GM12875 (cell line): ENCODE data around the gene DCLRE1B.

Experiments used
- H3K4me3 ChIP-seq: one replicate; pipeline ENCODE4 v1.5.1; 2011; ENCODE audit warnings: low read depth, low read length, control low read depth
- TF ChIP-seq, protein P1 (sequence below): IDR thresholded peaks from 2 replicates; pipeline ENCODE4 v1.5.1; 2011; ENCODE audit warnings: low read depth, mild to moderate bottlenecking, control low read depth, inconsistent platforms, low read length, moderate library complexity, borderline replicate concordance; ENCODE audit not compliant: insufficient read depth

Gene DCLRE1B

DNA sequence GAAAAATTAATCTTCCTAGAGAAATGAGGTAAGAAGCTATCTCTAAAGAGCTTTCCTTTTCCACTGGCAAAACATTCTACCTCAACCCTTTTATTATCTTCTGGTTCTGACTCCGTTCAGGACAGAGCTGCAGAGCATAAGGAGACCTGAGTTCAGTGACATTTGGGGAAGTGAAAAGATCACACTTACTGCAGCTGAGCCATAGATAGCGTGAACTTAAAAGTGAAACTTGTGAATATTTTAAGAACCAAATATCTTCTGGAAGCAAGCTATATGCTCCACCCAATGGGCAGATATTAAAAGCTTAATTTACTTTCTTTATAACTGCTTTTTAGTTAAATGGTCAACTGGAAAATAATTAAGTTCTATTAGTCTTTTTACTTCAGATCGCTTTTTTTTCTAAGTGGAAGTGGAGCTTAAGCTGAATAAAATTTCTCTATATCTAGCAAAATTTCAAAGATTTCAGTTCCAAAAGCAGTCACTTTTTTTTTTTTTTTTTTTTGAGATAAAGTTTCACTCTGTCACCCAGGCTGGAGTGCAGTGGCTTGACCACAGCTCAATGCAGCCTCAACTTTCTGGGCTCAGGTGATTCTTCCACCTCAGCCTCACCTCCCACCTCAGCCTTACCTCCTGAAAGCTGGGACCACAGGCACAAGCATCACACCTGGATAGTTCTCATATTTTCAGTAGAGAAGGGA, 45.5 kb upstream of the DCLRE1B start:
- peak overlapping the region; percentile 4 for H3K4me3 ChIP-seq
- TF ChIP-seq, protein P1, sequence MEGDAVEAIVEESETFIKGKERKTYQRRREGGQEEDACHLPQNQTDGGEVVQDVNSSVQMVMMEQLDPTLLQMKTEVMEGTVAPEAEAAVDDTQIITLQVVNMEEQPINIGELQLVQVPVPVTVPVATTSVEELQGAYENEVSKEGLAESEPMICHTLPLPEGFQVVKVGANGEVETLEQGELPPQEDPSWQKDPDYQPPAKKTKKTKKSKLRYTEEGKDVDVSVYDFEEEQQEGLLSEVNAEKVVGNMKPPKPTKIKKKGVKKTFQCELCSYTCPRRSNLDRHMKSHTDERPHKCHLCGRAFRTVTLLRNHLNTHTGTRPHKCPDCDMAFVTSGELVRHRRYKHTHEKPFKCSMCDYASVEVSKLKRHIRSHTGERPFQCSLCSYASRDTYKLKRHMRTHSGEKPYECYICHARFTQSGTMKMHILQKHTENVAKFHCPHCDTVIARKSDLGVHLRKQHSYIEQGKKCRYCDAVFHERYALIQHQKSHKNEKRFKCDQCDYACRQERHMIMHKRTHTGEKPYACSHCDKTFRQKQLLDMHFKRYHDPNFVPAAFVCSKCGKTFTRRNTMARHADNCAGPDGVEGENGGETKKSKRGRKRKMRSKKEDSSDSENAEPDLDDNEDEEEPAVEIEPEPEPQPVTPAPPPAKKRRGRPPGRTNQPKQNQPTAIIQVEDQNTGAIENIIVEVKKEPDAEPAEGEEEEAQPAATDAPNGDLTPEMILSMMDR: no peak

DNA sequence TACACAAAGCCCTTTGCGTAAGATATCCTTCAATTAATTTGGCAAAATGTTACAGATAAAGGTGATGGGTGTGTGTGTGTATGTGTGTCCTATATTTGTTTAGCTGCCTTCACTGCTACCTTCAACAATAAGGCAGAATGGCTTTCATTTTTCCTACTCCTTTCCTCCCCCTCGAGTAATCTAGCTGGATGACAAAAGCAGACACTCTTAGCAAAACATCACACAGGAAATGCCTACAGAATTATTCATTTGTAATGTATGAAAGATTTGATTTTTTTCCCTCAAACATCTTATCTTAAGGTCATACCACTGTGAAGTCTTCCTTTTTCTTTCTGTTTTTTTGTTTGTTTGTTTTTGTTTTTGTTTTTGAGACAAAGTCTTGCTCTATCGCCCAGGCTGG, 44.2 kb upstream of the DCLRE1B start:
- TF ChIP-seq, protein P1: no peak
- H3K4me3 ChIP-seq: no peak overlapping the region

DNA sequence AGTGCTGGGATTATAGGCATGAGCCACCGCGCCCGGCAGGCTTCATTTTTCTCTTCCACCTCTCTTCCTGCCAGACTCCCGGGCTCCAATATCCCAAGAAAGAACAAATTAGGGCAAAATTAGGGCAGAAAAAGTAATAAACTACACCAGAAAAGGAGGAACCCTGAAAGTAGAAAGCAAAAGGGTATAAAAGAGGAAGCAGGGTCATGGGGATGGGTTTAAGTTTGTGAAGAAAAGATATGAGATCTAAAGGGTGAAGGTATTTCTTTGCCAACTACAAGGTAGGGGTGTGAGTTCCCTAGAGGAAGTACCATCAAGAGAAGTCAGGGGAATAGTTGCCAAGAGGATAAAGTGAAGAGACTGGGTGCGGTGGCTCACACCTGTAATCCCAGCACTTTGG, 43.5 kb upstream of the DCLRE1B start:
- H3K4me3 ChIP-seq: no peak overlapping the region
- TF ChIP-seq, protein P1: no peak

DNA sequence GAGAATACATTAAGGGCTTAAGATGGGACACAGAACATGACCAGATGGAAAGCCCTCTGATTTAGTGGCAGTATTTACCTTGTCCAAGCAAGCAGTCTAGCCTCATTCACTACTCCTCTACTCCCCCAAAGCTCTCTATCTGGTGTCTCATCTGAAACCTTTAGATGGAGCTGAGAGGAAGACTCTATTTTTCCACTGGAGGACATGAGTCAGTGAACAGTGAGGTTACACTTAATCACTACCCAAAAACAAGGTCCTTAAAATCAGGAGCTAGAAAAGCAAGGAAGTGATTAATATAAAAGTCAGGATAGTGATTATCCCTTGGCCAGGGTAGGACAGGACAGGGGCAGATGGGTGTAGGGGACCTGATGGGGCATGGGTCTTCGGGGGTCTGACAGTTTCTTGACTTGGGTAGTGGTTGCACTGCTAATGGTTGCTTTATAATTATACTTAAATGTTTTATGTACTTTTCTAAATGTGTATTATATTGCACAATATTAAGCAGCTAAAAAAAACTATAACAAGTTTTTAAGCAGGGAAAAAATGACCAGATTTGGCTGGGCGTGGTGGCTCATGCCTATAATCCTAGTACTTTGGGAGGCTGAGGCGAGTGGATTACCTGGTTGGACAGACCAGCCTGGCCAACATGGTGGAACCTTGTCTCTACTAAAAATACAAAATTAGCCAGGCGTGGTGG, 36.6 kb upstream of the DCLRE1B start:
- TF ChIP-seq, protein P1: no peak
- H3K4me3 ChIP-seq: no peak overlapping the region

DNA sequence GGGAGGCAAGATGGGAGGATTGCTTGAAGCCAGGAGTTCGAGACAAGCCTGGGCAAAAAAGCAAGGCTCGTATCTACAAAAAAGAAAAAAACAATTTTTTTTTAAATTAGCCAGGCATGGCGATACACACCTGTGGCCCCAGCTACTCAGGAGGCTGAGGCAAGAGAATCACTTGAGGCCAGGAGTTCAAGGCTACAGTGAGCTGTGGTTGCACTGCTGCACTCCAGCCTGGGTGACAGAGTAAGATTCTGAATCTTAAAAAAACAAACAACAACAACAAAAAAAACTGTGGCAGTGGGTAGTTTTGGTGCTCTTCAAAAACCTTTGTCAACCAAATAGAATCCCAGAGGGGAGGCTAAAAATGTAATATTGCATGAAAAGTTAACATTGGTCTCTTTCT, 34.3 kb upstream of the DCLRE1B start:
- H3K4me3 ChIP-seq: peak overlapping the region; percentile 54
- TF ChIP-seq, protein P1: no peak

DNA sequence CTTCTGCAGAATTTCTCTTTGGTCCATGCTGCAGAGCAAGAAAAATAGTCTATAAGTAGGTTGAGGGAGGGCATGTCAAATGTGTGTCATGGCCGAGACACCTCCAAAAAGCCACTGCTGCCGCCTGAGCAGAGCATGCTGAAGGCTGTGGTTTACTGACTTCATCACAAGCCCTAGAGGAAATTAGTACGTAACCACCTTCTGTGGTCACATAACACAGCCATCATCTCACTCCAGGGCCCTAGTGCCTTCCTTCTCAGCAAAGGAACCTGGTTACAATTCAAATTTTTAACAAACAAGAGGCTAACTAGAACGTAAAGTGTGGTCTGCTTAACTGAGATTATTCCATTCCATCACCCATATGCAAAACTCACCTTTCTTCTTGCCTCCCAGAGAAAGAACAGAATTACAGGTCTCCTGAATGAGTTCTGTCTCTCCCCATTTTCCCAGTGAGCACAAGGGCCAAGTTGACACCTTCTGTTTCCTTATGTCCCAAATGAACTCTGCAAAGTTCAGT, 33.5 kb upstream of the DCLRE1B start, which contains the start of gene PTPN22:
PTPN22 (minus strand) TSS at position 116 of the 517 bp plus-strand sequence.
- TF ChIP-seq, protein P1: no peak
- peak within 1 kb of the TSS; percentile 54 for H3K4me3 ChIP-seq
